ENCODE results near the gene OR2AJ1. TPM values are rescaled to one million over a fixed set of nuclear protein-coding genes. Genes with fewer than 3 reads are reported as not detected.

OR2AJ1 gene
- total RNA-seq, 1 donor, result not detected

GRCh38 chr1:247964933-247965332 lies 40.2 kb downstream of the OR2AJ1 start, which contains the start of gene OR2AK2:
Gene OR2AK2, plus strand, starts transcription at chr1:247965233. Its CDS starts 144 bp downstream, at chr1:247965377.
- Histone ChIP-seq H4K20me1 (ENCODE audit: insufficient read depth, low read length) (no peaks in the 10 kb centered on the region), H3K27me3 (ENCODE audit: insufficient read depth, low read length) (no peaks in the 10 kb centered on the region), H3K79me2 (ENCODE audit: insufficient read depth, low read length) (no peaks in the 10 kb centered on the region), H3K4me2 (ENCODE audit: insufficient read depth, low read length) (no peak within 1 kb of the TSS), H3K4me3 (ENCODE audit: insufficient read depth, low read length) (no peak within 1 kb of the TSS), H3K9me3 (ENCODE audit: low read depth, low read length) (no peaks in the 10 kb centered on the region), H2AFZ (ENCODE audit: low read length) (no peak within 1 kb of the TSS), H3K27ac (ENCODE audit: low read depth, low read length) (no peak within 1 kb of the TSS), H3K36me3 (ENCODE audit: insufficient read depth, low read length) (no peaks in the 10 kb centered on the region), H3K4me1 (ENCODE audit: insufficient read depth, low read length) (no peaks in the 10 kb centered on the region)
- no peak for DNase-seq (ENCODE audit: insufficient read length, low spot score, missing footprints)
- TF ChIP-seq CTCF (IDR thresholded peaks at IDR 0.05; ENCODE audit: extremely low read depth, low read depth, low read length), result no peak

GRCh38 chr1:247966532-247967204 lies 42.0 kb downstream of the OR2AJ1 start:
- Histone ChIP-seq H3K27me3 (ENCODE audit: insufficient read depth, low read length) (no peaks in the 10 kb centered on the region), H3K79me2 (ENCODE audit: insufficient read depth, low read length) (no peaks in the 10 kb centered on the region), H4K20me1 (ENCODE audit: insufficient read depth, low read length) (no peaks in the 10 kb centered on the region), H3K4me2 (ENCODE audit: insufficient read depth, low read length) (no peak overlapping the region), H3K9me3 (ENCODE audit: low read depth, low read length) (no peaks in the 10 kb centered on the region), H3K4me1 (ENCODE audit: insufficient read depth, low read length) (no peaks in the 10 kb centered on the region), H3K27ac (ENCODE audit: low read depth, low read length) (no peak overlapping the region), H3K36me3 (ENCODE audit: insufficient read depth, low read length) (no peaks in the 10 kb centered on the region), H2AFZ (ENCODE audit: low read length) (no peak overlapping the region), H3K4me3 (ENCODE audit: insufficient read depth, low read length) (no peak overlapping the region)
- no peak for DNase-seq (ENCODE audit: insufficient read length, low spot score, missing footprints)
- TF ChIP-seq CTCF (IDR thresholded peaks at IDR 0.05; ENCODE audit: extremely low read depth, low read depth, low read length), result no peak

Other genes starting within 250 kb of the OR2AJ1 start
- not detected in 2 replicates for gene OR13G1, start 245.2 kb upstream of the OR2AJ1 start, total RNA-seq
- gene OR6F1, start 208.2 kb upstream of the OR2AJ1 start, total RNA-seq, result not detected in 2 replicates
- gene OR14K1, start 186.3 kb upstream of the OR2AJ1 start, total RNA-seq, result 0.36 TPM in 1 of 2 replicates, not detected in the other
- gene OR14A2, start 176.7 kb upstream of the OR2AJ1 start, total RNA-seq, result not detected in 2 replicates
- gene OR1C1, start 164.3 kb upstream of the OR2AJ1 start, total RNA-seq, result not detected in 2 replicates
- gene OR14A16, start 100.8 kb upstream of the OR2AJ1 start, total RNA-seq, result not detected in 2 replicates
- gene OR11L1, start 83.0 kb upstream of the OR2AJ1 start, total RNA-seq, result not detected in 2 replicates
- 0.29 and 0.36 TPM in 2 replicates for gene TRIM58, start 67.7 kb upstream of the OR2AJ1 start, total RNA-seq
- 1.1 TPM in 1 of 2 replicates, not detected in the other for gene OR2W3, start 29.3 kb upstream of the OR2AJ1 start, total RNA-seq
- not detected in 2 replicates for gene OR2T8, start 4.6 kb upstream of the OR2AJ1 start, total RNA-seq
- gene OR2L8, start 24.0 kb downstream of the OR2AJ1 start, total RNA-seq, result not detected in 2 replicates
- gene OR2AK2, start 40.3 kb downstream of the OR2AJ1 start, total RNA-seq, result not detected in 2 replicates
- gene OR2L5, start 88.8 kb downstream of the OR2AJ1 start, total RNA-seq, result not detected in 2 replicates
- under 0.01 TPM in 2 replicates for gene OR2L2, start 105.2 kb downstream of the OR2AJ1 start, total RNA-seq
- gene OR2L3, start 121.9 kb downstream of the OR2AJ1 start, total RNA-seq, result under 0.01 TPM in 1 of 2 replicates, not detected in the other
- under 0.01 TPM in 1 of 2 replicates, not detected in the other for gene OR2L13, start 170.3 kb downstream of the OR2AJ1 start, total RNA-seq
- not detected in 2 replicates for gene OR2M5, start 220.3 kb downstream of the OR2AJ1 start, total RNA-seq
- not detected in 2 replicates for gene OR2M2, start 249.9 kb downstream of the OR2AJ1 start, total RNA-seq